ENCODE results near the gene COPS9. TPM values are rescaled to one million over a fixed set of nuclear protein-coding genes. Genes with fewer than 3 reads are reported as not detected.

COPS9 gene
- total RNA-seq, 2 experiments from 2014 or later, result 120 to 129 TPM

DNA sequence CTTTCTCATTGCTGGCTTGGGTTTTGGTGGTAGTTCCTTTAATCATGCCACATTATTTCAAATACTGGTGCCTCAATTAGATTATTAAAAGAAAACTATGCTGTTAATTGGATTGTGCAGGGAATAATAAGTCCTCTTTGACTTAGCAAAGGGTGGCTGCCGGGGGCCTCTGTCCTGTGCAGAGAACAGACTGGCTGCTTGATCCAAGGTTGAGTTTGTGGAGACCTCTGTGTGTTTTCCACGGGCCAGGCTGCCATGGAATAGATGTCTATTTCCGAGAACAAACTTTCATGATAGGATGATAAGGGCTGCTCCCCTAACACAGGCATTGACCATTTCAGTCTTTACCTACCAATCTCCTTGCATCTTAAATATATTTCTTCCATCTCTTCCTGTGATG lies 34.8 kb upstream of the COPS9 start:
- no peak for DNase-seq
- no peak overlapping the region for H3K4me3 Mint-ChIP-seq
- no peak overlapping the region for H3K27ac Mint-ChIP-seq
- peaks cover 7% of the 10 kb centered on the region for H3K27me3 Mint-ChIP-seq (ENCODE audit: low read depth)
- ATAC-seq, result no peak
- CTCF ChIA-PET, result no interaction called here
- POLR2A ChIA-PET, result no interaction called here
- H3K36me3 Mint-ChIP-seq (ENCODE audit: low read depth), result no peaks in the 10 kb centered on the region
- H3K9me3 Mint-ChIP-seq (ENCODE audit: insufficient read depth), result no peaks in the 10 kb centered on the region
- no peaks in the 10 kb centered on the region for H3K4me1 Mint-ChIP-seq (ENCODE audit: low read depth)

DNA sequence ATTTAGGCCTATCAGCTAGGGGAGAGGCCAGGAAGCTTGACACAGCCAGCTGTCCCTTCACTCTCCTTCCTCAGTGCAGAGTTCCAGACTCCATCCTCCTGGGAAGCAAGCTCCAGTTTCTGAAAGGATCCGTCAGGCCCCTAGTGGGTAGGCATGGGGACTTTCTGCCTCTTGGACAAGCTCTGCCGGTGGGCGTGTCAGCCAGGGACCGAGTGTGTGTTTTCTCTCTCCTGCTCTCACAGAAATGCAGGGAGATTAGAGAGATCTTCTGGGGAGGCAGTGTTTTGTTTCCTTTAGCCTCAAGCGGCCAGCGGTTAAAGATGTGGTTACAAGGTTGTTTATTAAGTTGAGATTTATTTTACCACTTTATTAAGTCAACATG lies 34.2 kb upstream of the COPS9 start:
- Mint-ChIP-seq H3K9me3 (ENCODE audit: insufficient read depth) (no peaks in the 10 kb centered on the region), H3K27ac (no peak overlapping the region), H3K27me3 (ENCODE audit: low read depth) (peaks cover 4% of the 10 kb centered on the region), H3K36me3 (ENCODE audit: low read depth) (no peaks in the 10 kb centered on the region), H3K4me1 (ENCODE audit: low read depth) (no peaks in the 10 kb centered on the region), H3K4me3 (no peak overlapping the region)
- ChIA-PET POLR2A (no interaction called here), CTCF (interaction anchor here (0.5 kb wide), 1 partner anchor 258 kb away, joined by 3 read pairs; no protein-coding TSS in a partner anchor)
- DNase-seq (no peak), ATAC-seq (no peak)

DNA sequence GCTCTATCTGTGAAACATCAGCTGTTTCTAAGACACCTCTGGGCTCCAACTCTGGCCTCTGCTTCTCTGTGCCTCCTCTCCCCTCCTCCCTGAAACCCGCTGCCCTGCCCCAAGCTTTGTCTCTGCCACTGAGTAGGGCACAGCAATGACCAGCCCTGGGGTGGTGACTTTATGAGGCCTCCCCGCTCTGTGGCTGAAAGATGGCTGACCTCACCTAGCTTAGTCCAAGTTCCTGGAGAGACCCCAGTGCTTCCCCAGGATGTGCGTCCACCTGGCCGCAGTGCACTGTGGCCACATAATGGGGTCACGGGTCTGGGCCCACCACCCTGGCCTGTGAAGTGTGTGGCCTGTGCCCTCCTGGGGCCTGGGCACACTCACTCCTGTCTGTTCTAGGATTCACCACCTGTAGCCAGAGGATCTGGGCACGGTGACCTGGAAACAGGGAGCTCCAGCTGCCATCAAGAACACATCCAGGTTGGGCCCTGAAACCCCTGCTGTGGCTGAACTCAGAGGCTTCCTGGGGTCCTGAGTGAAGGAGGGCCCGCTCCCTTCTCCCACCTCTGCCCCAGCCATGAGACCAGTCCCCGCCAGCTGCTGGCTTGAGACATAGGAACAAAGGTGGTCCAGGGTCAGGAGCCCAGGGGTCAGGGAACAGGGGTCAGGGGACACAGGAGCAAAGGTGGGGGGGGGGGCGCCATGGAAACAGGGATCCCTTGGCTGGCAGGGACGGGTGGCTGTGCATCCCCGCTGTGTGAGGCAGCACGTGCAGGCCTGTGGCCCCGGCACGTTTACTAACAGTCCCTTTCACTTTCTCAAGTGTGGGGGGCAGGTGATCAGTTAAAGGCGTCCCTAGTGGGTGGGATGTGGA lies 33.6 kb upstream of the COPS9 start:
- CTCF ChIA-PET, result interaction anchor here (0.5 kb wide), 1 partner anchor 258 kb away, joined by 3 read pairs; no protein-coding TSS in a partner anchor

DNA sequence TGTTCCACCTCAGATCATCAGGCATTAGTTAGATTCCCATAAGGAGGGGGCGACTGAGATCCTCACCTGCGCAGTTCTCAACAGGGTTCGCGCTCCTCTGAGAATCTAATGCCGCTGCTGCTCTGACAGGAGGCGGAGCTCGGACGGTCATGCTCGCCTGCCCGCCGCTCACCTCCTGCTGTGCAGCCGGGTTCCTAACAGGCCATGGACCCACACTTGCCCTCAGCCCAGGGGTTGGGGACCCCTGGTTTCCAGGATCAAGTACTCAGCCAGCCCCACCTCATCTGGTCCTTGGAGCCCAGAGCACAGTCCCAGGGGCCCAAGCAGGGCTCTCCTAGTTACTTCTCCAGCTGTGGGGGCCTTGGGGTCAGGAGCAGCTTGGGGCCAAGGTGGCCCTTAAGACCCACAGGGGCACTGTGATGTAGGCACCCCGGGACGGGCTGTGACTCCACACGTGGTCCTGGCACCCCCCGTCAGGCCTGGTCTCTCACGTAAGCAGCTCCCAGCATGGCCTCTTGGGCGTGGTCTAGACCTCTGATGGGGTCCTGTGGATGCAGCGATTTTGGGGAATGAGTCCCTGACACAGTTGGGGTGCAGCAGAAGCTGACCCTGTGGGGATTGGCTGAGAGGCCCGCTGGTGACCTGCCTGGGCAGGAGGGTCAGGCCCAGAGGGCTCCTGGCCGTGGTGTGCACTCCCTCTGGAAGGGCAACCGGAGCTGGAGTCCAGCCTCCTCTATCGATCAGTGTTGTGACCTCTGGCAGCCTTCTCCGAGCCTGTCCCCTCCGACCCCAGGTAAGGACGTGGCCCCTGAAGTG lies 32.6 kb upstream of the COPS9 start:
- ChIA-PET POLR2A (no interaction called here), CTCF (no interaction called here)
- H3K27ac Mint-ChIP-seq, result no peak overlapping the region
- no peaks in the 10 kb centered on the region for H3K27me3 Mint-ChIP-seq (ENCODE audit: low read depth)
- no peak for ATAC-seq
- no peaks in the 10 kb centered on the region for H3K36me3 Mint-ChIP-seq (ENCODE audit: low read depth)
- no peaks in the 10 kb centered on the region for H3K4me1 Mint-ChIP-seq (ENCODE audit: low read depth)
- H3K4me3 Mint-ChIP-seq, result no peak overlapping the region
- DNase-seq, result no peak
- no peaks in the 10 kb centered on the region for H3K9me3 Mint-ChIP-seq (ENCODE audit: insufficient read depth)

More for the DNA sequence above, 33.6 kb upstream of the COPS9 start:
- no peak overlapping the region for H3K4me3 Mint-ChIP-seq
- H3K27ac Mint-ChIP-seq, result no peak overlapping the region
- POLR2A ChIA-PET, result no interaction called here
- DNase-seq (no peak), ATAC-seq (no peak)
- no peaks in the 10 kb centered on the region for H3K36me3 Mint-ChIP-seq (ENCODE audit: low read depth)
- H3K9me3 Mint-ChIP-seq (ENCODE audit: insufficient read depth), result no peaks in the 10 kb centered on the region
- H3K27me3 Mint-ChIP-seq (ENCODE audit: low read depth), result peaks cover 4% of the 10 kb centered on the region
- no peaks in the 10 kb centered on the region for H3K4me1 Mint-ChIP-seq (ENCODE audit: low read depth)

DNA sequence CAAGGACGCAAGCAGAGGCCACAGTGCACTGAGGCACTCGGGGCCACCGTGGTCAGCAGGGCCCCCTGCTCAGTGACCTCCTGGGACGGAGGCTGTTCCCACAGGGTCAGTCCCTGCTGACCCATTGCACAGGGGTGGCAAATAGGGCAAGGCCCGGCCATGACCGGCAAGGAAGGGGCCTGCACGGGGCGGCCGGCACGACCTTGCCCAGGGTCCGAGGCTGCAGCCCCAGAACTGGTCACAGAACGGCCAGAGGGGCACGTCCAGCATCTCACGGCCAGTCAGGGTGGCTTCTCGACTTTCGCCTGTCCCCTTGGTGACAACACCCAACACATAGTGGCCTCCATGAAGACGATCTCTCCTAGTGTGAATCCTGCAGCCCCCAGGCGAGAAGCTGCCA lies 31.9 kb upstream of the COPS9 start:
- Mint-ChIP-seq H3K27me3 (ENCODE audit: low read depth) (no peaks in the 10 kb centered on the region), H3K27ac (no peak overlapping the region), H3K9me3 (ENCODE audit: insufficient read depth) (no peaks in the 10 kb centered on the region), H3K4me1 (ENCODE audit: low read depth) (no peaks in the 10 kb centered on the region), H3K4me3 (no peak overlapping the region), H3K36me3 (ENCODE audit: low read depth) (no peaks in the 10 kb centered on the region)
- DNase-seq (no peak), ATAC-seq (no peak)
- ChIA-PET POLR2A (no interaction called here), CTCF (no interaction called here)

DNA sequence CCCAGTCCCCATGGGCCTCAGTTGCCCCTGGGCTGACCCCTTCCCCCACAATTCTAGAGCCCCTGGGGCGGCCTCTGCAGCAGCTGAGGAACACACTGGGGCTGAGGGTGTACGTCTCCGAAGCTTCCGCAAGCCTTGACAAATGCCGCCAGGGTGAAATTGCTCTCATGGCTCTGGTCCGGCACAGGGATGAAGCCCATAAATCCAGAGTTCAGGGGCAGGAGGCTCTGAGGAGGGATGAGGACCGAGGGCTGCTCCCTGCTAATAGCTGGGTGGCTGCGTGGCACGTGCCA lies 31.4 kb upstream of the COPS9 start:
- CTCF ChIA-PET, result no interaction called here
- no peak overlapping the region for H3K4me3 Mint-ChIP-seq
- no peaks in the 10 kb centered on the region for H3K27me3 Mint-ChIP-seq (ENCODE audit: low read depth)
- DNase-seq (no peak), ATAC-seq (no peak)
- H3K4me1 Mint-ChIP-seq (ENCODE audit: low read depth), result no peaks in the 10 kb centered on the region
- POLR2A ChIA-PET, result no interaction called here
- no peaks in the 10 kb centered on the region for H3K36me3 Mint-ChIP-seq (ENCODE audit: low read depth)
- no peak overlapping the region for H3K27ac Mint-ChIP-seq
- no peaks in the 10 kb centered on the region for H3K9me3 Mint-ChIP-seq (ENCODE audit: insufficient read depth)

DNA sequence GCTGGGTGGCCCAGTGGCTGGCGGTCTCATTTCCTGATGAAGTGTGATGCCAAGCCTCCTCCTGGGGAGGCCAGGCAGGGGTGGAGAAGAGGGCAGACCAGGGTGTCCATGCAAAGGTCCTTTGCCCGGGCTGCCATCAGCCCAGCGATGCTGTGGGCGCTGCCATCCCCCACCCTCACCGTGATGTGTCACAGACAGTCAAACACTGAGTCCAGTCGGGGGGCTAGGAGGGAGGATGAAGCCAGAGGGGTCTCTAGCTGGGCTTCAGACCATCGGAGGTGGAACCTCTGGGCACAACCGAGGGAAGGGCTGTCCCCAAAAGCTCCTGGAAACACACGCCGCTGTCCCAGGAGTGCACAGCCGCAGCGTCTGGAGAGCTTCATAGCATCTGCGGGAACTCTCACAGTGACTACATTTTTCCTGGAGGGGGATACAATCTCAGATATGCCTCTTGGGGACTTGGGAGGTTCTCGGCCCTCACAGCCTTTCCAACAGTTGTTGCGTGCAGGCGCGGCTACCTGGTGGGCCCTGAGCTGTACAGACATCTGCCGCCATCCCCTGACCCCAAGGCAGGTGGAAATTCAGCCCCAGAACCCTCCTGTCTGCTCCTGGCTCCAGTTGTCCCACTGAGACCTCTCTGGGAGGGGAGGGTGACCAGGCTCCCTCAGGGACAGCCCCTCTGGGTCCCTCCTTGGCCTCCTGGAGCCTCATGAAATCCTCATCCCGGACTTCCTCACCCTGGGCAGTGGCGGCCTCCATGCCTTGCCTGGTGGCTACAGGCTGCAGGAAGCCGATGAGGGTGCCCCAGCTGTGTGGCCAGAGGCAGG lies 30.9 kb upstream of the COPS9 start:
- Mint-ChIP-seq H3K36me3 (ENCODE audit: low read depth) (no peaks in the 10 kb centered on the region), H3K27me3 (ENCODE audit: low read depth) (no peaks in the 10 kb centered on the region), H3K4me1 (ENCODE audit: low read depth) (no peaks in the 10 kb centered on the region), H3K27ac (no peak overlapping the region), H3K4me3 (no peak overlapping the region), H3K9me3 (ENCODE audit: insufficient read depth) (no peaks in the 10 kb centered on the region)
- CTCF ChIA-PET, result no interaction called here
- no peak for DNase-seq
- POLR2A ChIA-PET, result no interaction called here
- ATAC-seq, result no peak

DNA sequence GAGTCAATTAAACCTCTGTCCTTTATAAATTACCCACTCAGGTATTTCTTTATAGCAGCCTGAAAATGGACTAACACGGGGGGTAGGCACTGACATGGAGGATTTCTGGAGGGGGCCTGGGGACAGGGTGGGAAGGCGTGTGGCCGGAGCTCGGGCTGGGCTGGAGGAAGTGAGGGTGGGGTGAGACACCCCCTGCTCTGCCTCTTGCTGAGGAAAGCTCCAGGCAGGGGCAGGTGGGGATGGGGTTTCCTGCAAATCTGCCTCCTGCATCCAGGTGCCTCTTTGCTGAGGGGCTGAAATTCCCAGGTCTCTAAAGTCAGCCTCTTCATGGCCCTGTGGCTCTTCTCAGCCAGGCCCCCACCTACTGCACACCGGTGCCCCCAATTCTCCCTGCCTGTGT lies 30.1 kb upstream of the COPS9 start:
- no peak for DNase-seq
- Mint-ChIP-seq H3K27me3 (ENCODE audit: low read depth) (no peaks in the 10 kb centered on the region), H3K27ac (no peak overlapping the region), H3K4me1 (ENCODE audit: low read depth) (no peaks in the 10 kb centered on the region), H3K4me3 (no peak overlapping the region), H3K36me3 (ENCODE audit: low read depth) (no peaks in the 10 kb centered on the region), H3K9me3 (ENCODE audit: insufficient read depth) (no peaks in the 10 kb centered on the region)
- POLR2A ChIA-PET, result no interaction called here
- CTCF ChIA-PET, result no interaction called here
- ATAC-seq, result no peak

DNA sequence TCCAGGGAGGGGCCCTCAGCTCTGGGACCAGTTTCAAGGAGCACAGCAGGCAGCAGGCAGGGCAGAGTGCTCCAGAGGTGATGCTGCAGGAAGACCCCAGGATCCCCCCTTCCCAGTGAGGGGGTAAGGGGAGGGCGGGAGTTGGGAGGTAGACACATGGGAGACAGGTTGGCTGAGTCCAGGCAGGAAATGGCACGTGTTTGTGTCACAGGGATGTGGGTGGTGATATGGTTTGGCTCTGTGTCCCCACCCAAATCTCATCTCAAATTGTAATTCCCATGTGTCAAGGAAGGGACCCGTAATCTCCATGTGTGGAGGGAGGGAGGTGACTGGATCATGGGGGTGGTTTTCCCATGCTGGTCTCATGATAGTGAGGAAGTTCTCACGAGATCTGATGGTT lies 29.6 kb upstream of the COPS9 start:
- H3K27me3 Mint-ChIP-seq (ENCODE audit: low read depth), result no peaks in the 10 kb centered on the region
- no peak for ATAC-seq
- H3K36me3 Mint-ChIP-seq (ENCODE audit: low read depth), result no peaks in the 10 kb centered on the region
- POLR2A ChIA-PET, result no interaction called here
- H3K4me1 Mint-ChIP-seq (ENCODE audit: low read depth), result no peaks in the 10 kb centered on the region
- CTCF ChIA-PET, result no interaction called here
- no peaks in the 10 kb centered on the region for H3K9me3 Mint-ChIP-seq (ENCODE audit: insufficient read depth)
- DNase-seq, result no peak
- H3K4me3 Mint-ChIP-seq, result no peak overlapping the region
- H3K27ac Mint-ChIP-seq, result no peak overlapping the region

DNA sequence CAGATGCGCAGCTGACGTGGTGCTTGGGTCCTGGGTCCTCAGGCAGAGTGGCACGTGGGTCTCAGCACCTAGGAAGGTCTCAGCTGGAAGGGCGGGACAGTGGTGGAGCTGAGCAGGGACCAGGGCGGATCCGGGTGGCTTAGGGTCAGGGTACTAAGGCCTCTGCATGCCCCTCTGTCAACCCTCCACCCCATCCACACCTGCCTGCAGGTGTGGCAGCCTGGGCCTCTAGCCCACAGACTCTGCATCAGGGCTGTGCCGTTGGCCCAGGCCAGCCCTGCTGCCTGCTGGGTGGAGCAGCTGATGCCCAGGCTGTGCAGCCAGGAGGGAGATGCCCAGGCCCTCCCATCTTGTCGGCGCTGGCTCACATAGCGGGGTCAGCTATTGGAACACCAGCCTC lies 28.9 kb upstream of the COPS9 start:
- Mint-ChIP-seq H3K27ac (no peak overlapping the region), H3K27me3 (ENCODE audit: low read depth) (no peaks in the 10 kb centered on the region), H3K36me3 (ENCODE audit: low read depth) (no peaks in the 10 kb centered on the region), H3K4me1 (ENCODE audit: low read depth) (no peaks in the 10 kb centered on the region), H3K9me3 (ENCODE audit: insufficient read depth) (no peaks in the 10 kb centered on the region), H3K4me3 (no peak overlapping the region)
- DNase-seq, result no peak
- POLR2A ChIA-PET, result no interaction called here
- ATAC-seq, result no peak
- CTCF ChIA-PET, result no interaction called here

DNA sequence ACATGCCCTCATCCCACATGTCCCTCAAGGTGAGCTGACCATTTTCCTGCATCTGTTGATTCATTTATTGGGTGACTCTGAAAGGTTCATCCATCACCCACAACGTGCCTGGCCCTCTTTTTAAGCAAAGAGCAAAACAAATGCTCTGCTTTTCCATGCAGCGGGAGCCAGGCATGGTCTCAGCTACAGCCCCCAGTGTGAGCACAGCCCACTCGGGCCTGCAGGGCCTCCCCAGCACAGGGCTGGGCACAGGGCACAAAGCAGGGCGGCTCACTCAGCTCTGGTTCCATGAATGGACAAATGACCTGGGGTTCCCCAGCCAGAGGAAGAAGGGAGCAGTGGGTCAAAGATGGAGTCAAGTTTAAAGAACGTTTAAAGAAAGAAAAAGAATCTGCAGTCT lies 28.5 kb upstream of the COPS9 start:
- Mint-ChIP-seq H3K4me3 (no peak overlapping the region), H3K36me3 (ENCODE audit: low read depth) (no peaks in the 10 kb centered on the region)
- POLR2A ChIA-PET, result interaction anchor here (0.6 kb wide), 1 partner anchor 27 kb away, joined by 3 read pairs; no protein-coding TSS in a partner anchor

More for the DNA sequence above, 28.5 kb upstream of the COPS9 start:
- Mint-ChIP-seq H3K27ac (no peak overlapping the region), H3K27me3 (ENCODE audit: low read depth) (no peaks in the 10 kb centered on the region), H3K9me3 (ENCODE audit: insufficient read depth) (no peaks in the 10 kb centered on the region), H3K4me1 (ENCODE audit: low read depth) (no peaks in the 10 kb centered on the region)
- DNase-seq, result no peak
- CTCF ChIA-PET, result no interaction called here
- no peak for ATAC-seq

All from activated CD8-positive, alpha-beta T cell treated with anti-CD3 and anti-CD28 coated beads, Interleukin-2, amount 10 ng/mL, durations not matched to agents 7 days and 5 days (primary cell).